Panc1 (cell line): ENCODE measurements around the gene PKIB.

Experiments used
- SIN3A ChIP-seq: IDR thresholded peaks from 2 replicates; pipeline ENCODE4 v1.6.1; 2012; ENCODE audit warnings: low read depth, mild to moderate bottlenecking, low read length, moderate library complexity, borderline replicate concordance; ENCODE audit not compliant: insufficient read depth
- TF ChIP-seq, protein P1 (sequence below): fragments of 450-650 bp; IDR thresholded peaks from 2 replicates; pipeline ENCODE4 v1.5.1; 2017; ENCODE audit warnings: mild to moderate bottlenecking
- TF ChIP-seq, protein P2 (sequence below), 2 experiments: IDR thresholded peaks; 2 replicates each; pipeline ENCODE4 v1.6.1; 2011 to 2012; ENCODE audit warnings: low read depth in 2 of 2, control low read depth in 1 of 2, low read length in 1 of 2, mild to moderate bottlenecking in 1 of 2, moderate library complexity in 1 of 2; ENCODE audit not compliant: insufficient read depth in 1 of 2

DNA sequence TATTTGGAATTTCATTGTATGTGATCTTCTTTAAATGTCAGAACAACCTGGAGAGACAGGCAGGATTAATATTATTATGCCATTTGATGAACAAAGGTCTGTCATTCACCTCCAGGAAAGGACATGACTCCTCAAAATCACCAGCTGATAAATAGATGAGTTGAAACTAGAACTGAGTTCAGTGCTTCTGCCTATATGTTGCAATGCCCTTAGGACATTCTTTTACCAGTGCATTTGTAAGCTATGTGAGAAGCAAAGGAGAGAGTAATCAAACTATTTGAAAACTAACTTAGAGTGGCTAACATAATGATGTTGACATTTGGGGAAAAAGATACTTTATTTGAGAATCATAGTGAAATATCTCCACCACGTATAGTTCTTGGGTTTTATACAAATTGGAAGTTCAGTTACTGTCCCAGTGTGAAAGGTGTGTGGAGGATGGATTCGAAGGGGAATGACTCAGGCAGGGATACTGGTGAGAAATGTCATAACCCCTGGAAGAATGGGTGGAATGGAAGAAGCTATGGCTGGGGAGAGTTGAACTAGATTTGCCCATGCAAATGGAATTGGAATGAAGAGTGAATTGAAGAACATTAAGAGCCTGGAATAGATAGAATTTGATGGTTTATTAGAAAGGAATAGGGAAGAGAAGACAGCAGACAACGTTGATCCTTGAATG, 21.5 kb downstream of the PKIB start:
- TF ChIP-seq, protein P1, sequence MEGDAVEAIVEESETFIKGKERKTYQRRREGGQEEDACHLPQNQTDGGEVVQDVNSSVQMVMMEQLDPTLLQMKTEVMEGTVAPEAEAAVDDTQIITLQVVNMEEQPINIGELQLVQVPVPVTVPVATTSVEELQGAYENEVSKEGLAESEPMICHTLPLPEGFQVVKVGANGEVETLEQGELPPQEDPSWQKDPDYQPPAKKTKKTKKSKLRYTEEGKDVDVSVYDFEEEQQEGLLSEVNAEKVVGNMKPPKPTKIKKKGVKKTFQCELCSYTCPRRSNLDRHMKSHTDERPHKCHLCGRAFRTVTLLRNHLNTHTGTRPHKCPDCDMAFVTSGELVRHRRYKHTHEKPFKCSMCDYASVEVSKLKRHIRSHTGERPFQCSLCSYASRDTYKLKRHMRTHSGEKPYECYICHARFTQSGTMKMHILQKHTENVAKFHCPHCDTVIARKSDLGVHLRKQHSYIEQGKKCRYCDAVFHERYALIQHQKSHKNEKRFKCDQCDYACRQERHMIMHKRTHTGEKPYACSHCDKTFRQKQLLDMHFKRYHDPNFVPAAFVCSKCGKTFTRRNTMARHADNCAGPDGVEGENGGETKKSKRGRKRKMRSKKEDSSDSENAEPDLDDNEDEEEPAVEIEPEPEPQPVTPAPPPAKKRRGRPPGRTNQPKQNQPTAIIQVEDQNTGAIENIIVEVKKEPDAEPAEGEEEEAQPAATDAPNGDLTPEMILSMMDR, result no peak
- no peak for TF ChIP-seq SIN3A
- TF ChIP-seq, protein P2, sequence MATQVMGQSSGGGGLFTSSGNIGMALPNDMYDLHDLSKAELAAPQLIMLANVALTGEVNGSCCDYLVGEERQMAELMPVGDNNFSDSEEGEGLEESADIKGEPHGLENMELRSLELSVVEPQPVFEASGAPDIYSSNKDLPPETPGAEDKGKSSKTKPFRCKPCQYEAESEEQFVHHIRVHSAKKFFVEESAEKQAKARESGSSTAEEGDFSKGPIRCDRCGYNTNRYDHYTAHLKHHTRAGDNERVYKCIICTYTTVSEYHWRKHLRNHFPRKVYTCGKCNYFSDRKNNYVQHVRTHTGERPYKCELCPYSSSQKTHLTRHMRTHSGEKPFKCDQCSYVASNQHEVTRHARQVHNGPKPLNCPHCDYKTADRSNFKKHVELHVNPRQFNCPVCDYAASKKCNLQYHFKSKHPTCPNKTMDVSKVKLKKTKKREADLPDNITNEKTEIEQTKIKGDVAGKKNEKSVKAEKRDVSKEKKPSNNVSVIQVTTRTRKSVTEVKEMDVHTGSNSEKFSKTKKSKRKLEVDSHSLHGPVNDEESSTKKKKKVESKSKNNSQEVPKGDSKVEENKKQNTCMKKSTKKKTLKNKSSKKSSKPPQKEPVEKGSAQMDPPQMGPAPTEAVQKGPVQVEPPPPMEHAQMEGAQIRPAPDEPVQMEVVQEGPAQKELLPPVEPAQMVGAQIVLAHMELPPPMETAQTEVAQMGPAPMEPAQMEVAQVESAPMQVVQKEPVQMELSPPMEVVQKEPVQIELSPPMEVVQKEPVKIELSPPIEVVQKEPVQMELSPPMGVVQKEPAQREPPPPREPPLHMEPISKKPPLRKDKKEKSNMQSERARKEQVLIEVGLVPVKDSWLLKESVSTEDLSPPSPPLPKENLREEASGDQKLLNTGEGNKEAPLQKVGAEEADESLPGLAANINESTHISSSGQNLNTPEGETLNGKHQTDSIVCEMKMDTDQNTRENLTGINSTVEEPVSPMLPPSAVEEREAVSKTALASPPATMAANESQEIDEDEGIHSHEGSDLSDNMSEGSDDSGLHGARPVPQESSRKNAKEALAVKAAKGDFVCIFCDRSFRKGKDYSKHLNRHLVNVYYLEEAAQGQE (IDR thresholded peaks at IDR 0.05; ENCODE audit: insufficient read depth in 1 of 2, low read depth in 2 of 2, low read length in 1 of 2), result no peak
